GM11168 (cell line): ENCODE measurements around the gene GP5.

Experiments used
- in situ Hi-C: fragments of 300-500 bp; cut with MboI; formaldehyde crosslinking; loops from one replicate; pipeline ENCODE4 v1.12.0; 2022; ENCODE audit warnings: low sequenced_read_pairs; ENCODE audit not compliant: unreplicated experiment

GP5 gene

GRCh38 chr3:194399166-194399565 lies at the start of gene GP5:
Gene GP5, minus strand, starts transcription at chr3:194399266. Its CDS starts 984 bp downstream, at chr3:194398282.
- in situ Hi-C loops: no loop called here

- in situ Hi-C loops: no loop called here
Observed at GRCh38 chr3:194447657-194448056, 48.6 kb upstream of the GP5 start.

GRCh38 chr3:194447161-194447560 lies 48.1 kb upstream of the GP5 start:
- in situ Hi-C loops: no loop called here

- in situ Hi-C loops: no loop called here
Observed at GRCh38 chr3:194446754-194447153, 47.7 kb upstream of the GP5 start.

GRCh38 chr3:194446172-194446571 lies 47.1 kb upstream of the GP5 start:
- in situ Hi-C loops: no loop called here

- in situ Hi-C loops: no loop called here
Observed at GRCh38 chr3:194443901-194444300, 44.8 kb upstream of the GP5 start.

- in situ Hi-C loops: no loop called here
Observed at GRCh38 chr3:194440756-194441155, 41.7 kb upstream of the GP5 start.

- in situ Hi-C loops: no loop called here
Observed at GRCh38 chr3:194439881-194440550, 41.0 kb upstream of the GP5 start.

GRCh38 chr3:194434503-194434902 lies 35.4 kb upstream of the GP5 start:
- in situ Hi-C loops: no loop called here

- in situ Hi-C loops: no loop called here
Observed at GRCh38 chr3:194431554-194431953, 32.5 kb upstream of the GP5 start.

GRCh38 chr3:194425399-194425798 lies 26.3 kb upstream of the GP5 start:
- in situ Hi-C loops: no loop called here

GRCh38 chr3:194424953-194425352 lies 25.9 kb upstream of the GP5 start:
- in situ Hi-C loops: no loop called here

- in situ Hi-C loops: no loop called here
Observed at GRCh38 chr3:194424373-194424772, 25.3 kb upstream of the GP5 start.

- in situ Hi-C loops: no loop called here
Observed at GRCh38 chr3:194423317-194423716, 24.3 kb upstream of the GP5 start.

- in situ Hi-C loops: no loop called here
Observed at GRCh38 chr3:194422188-194422587, 23.1 kb upstream of the GP5 start.

- in situ Hi-C loops: no loop called here
Observed at GRCh38 chr3:194418671-194419070, 19.6 kb upstream of the GP5 start.

- in situ Hi-C loops: loop anchor here (10.0 kb wide), 1 partner anchor 73 kb away; no protein-coding TSS in a partner anchor
Observed at GRCh38 chr3:194407423-194407822, 8.4 kb upstream of the GP5 start.

GRCh38 chr3:194405766-194406165 lies 6.7 kb upstream of the GP5 start:
- in situ Hi-C loops: loop anchor here (10.0 kb wide), 1 partner anchor 71 kb away; no protein-coding TSS in a partner anchor

GRCh38 chr3:194404365-194405140 lies 5.5 kb upstream of the GP5 start:
- in situ Hi-C loops: loop anchor here (10.0 kb wide), 1 partner anchor 70 kb away; no protein-coding TSS in a partner anchor

- in situ Hi-C loops: loop anchor here (10.0 kb wide), 1 partner anchor 67 kb away; no protein-coding TSS in a partner anchor
Observed at GRCh38 chr3:194401868-194402329, 2.8 kb upstream of the GP5 start.

GRCh38 chr3:194401346-194401745 lies 2.3 kb upstream of the GP5 start:
- in situ Hi-C loops: loop anchor here (10.0 kb wide), 1 partner anchor 67 kb away; no protein-coding TSS in a partner anchor
